Prostate gland (tissue), 2 donors: ENCODE measurements around the gene EXO5. TPM values are rescaled to one million over a fixed set of nuclear protein-coding genes. Genes with fewer than 3 reads are reported as not detected.

Source experiments
- DNase-seq: peaks from one replicate; pipeline ENCODE4 v3.0.0-alpha.2; 2019; ENCODE audit warnings: low spot score
- H3K27ac ChIP-seq, 2 donors: fragments of 200-600 bp; sonication (generic); 2 replicates each; pipeline ENCODE4 v1.5.1; 2017 to 2019
- H3K27me3 ChIP-seq: fragments of 200-600 bp; sonication (generic); replicated peaks from 2 replicates; pipeline ENCODE4 v1.5.1; 2019; ENCODE audit not compliant: insufficient read depth
- H3K36me3 ChIP-seq, 2 donors: fragments of 200-600 bp; sonication (generic); 1 replicate in 1 of 2; 2 replicates in 1 of 2; pipeline versions ENCODE4 v1.5.1 to v1.8.1; 2017 to 2019
- H3K4me1 ChIP-seq: fragments of 200-600 bp; sonication (generic); replicated peaks from 2 replicates; pipeline ENCODE4 v1.5.1; 2019
- H3K4me3 ChIP-seq, 2 donors: fragments of 200-600 bp; sonication (generic); 2 replicates each; pipeline ENCODE4 v1.5.1; 2017 to 2019
- H3K9me3 ChIP-seq: fragments of 200-600 bp; sonication (generic); 2 replicates; pipeline ENCODE4 v1.5.1; 2017
- POLR2A ChIP-seq: fragments of 450-650 bp; IDR thresholded peaks from one replicate; pipeline ENCODE4 v1.6.1; 2016; ENCODE audit warnings: antibody characterized with exemption, mild to moderate bottlenecking
- POLR2AphosphoS5 ChIP-seq: sonication (generic); formaldehyde crosslinking; IDR thresholded peaks from one replicate; pipeline ENCODE4 v1.6.1; 2017; ENCODE audit warnings: antibody characterized with exemption
- whole genome bisulfite sequencing: methylation state at CpG from one replicate; pipeline ENCODE4 v1.1.5; 2018; 5-methylcytosine and 5-hydroxymethylcytosine counted together
- intact Hi-C: fragments of 100-400 bp; cut with DNase I; formaldehyde crosslinking; loops from one replicate; pipeline ENCODE4 v1.14.2; 2022
- small RNA-seq, 2 donors: library from RNA; depleted of rRNA; stranded (forward); fragments of <200 nt; gene quantifications; one replicate each; pipeline ENCODE3, GENCODE V24; 2016
- total RNA-seq, 2 donors: library from RNA; depleted of rRNA; stranded (reverse); fragments of >200 nt; gene quantifications; one replicate each; pipeline ENCODE4 v1.1.0, GENCODE V29; 2016
- TF ChIP-seq, protein P1 (sequence below), 4 experiments: fragments of 200-600 bp in 2 of 4; fragments of 450-650 bp in 2 of 4; sonication (generic) in 2 of 4; IDR thresholded peaks; 1 replicate in 3 of 4; 2 replicates in 1 of 4; pipeline ENCODE4 v1.5.1; 2016 to 2019; ENCODE audit warnings: antibody characterized with exemption in 4 of 4, mild to moderate bottlenecking in 2 of 4, moderate library complexity in 2 of 4

EXO5 gene
- total RNA-seq, 2 donors from 2014 or later: 5.9 to 9.7 TPM

- TF ChIP-seq, protein P1, sequence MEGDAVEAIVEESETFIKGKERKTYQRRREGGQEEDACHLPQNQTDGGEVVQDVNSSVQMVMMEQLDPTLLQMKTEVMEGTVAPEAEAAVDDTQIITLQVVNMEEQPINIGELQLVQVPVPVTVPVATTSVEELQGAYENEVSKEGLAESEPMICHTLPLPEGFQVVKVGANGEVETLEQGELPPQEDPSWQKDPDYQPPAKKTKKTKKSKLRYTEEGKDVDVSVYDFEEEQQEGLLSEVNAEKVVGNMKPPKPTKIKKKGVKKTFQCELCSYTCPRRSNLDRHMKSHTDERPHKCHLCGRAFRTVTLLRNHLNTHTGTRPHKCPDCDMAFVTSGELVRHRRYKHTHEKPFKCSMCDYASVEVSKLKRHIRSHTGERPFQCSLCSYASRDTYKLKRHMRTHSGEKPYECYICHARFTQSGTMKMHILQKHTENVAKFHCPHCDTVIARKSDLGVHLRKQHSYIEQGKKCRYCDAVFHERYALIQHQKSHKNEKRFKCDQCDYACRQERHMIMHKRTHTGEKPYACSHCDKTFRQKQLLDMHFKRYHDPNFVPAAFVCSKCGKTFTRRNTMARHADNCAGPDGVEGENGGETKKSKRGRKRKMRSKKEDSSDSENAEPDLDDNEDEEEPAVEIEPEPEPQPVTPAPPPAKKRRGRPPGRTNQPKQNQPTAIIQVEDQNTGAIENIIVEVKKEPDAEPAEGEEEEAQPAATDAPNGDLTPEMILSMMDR (IDR thresholded peaks at IDR 0.05): no peak
- TF ChIP-seq POLR2AphosphoS5 (no peak), POLR2A (no peak)
- WGBS: 84% methylated on average over 2 of the region's 2 CpGs
Measured at GRCh38 chr1:40562185-40562584, 53.6 kb downstream of the EXO5 start.

GRCh38 chr1:40563266-40563665 is 54.7 kb downstream of the EXO5 start:
- 79% methylated on average over 4 of the region's 4 CpGs for WGBS
- intact Hi-C loops: no loop called here
- TF ChIP-seq POLR2AphosphoS5: no peak

More at GRCh38 chr1:40562185-40562584, 53.6 kb downstream of the EXO5 start:
- Histone ChIP-seq H3K27ac (no peak overlapping the region), H3K36me3 (no peaks in the 10 kb centered on the region), H3K27me3 (no peaks in the 10 kb centered on the region), H3K9me3 (no peaks in the 10 kb centered on the region), H3K4me1 (no peaks in the 10 kb centered on the region), H3K4me3 (no peak overlapping the region)
- intact Hi-C loops: no loop called here
- no peak for DNase-seq

DNA sequence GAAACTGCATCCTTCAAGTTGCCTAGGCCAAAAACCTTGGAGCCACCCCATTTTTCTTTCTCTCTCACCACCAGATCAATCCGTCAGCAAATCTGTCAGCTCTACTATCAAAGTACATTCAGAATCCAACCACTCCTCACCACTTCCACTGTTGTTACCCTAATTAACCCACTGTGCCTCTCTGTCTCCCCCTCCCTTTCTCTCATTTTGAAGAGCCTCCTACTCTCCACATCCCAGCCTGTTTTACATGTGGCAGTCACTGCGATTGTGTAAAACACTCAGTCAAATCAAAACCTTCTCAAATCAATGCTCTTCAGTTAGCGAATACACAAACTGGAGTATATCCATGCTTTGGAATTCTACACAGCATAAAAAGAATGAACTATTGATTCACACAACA is 55.9 kb downstream of the EXO5 start:
- no peak for TF ChIP-seq POLR2A
- no peak for TF ChIP-seq POLR2AphosphoS5
- TF ChIP-seq, protein P1 (IDR thresholded peaks at IDR 0.05): no peak
- H3K9me3 ChIP-seq: no peaks in the 10 kb centered on the region
- H3K36me3 ChIP-seq: no peaks in the 10 kb centered on the region
- intact Hi-C loops: no loop called here
- WGBS: 74% methylated on average over 3 of the region's 3 CpGs
- no peak overlapping the region for H3K27ac ChIP-seq
- no peaks in the 10 kb centered on the region for H3K27me3 ChIP-seq
- no peaks in the 10 kb centered on the region for H3K4me1 ChIP-seq
- DNase-seq: no peak
- no peak overlapping the region for H3K4me3 ChIP-seq

More at GRCh38 chr1:40563266-40563665, 54.7 kb downstream of the EXO5 start:
- DNase-seq: no peak
- H3K9me3 ChIP-seq: no peaks in the 10 kb centered on the region
- no peaks in the 10 kb centered on the region for H3K4me1 ChIP-seq
- H3K27ac ChIP-seq: no peak overlapping the region
- H3K4me3 ChIP-seq: no peak overlapping the region
- no peaks in the 10 kb centered on the region for H3K36me3 ChIP-seq
- H3K27me3 ChIP-seq: no peaks in the 10 kb centered on the region

DNA sequence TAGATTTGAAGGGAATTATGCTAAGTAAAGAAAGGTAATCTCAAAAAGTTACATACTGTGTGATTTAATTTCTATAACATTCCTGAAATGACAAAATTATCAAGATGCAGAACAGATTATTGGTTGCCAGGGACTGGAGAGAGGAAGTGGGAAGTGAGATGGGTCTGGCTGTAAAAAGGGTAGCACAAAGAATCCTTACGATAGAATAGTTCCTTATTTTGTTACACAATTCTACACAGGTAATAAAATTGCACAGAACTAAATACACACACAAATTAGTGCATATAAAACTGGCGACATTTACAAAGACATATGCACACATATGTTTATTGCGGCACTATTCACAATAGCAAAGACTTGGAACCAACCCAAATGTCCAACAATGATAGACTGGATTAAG is 56.3 kb downstream of the EXO5 start:
- no peak for TF ChIP-seq POLR2AphosphoS5
- no peak for TF ChIP-seq POLR2A
- Histone ChIP-seq H3K9me3 (no peaks in the 10 kb centered on the region), H3K4me1 (no peaks in the 10 kb centered on the region), H3K27ac (no peak overlapping the region), H3K27me3 (no peaks in the 10 kb centered on the region), H3K36me3 (no peaks in the 10 kb centered on the region), H3K4me3 (no peak overlapping the region)
- intact Hi-C loops: no loop called here
- DNase-seq: no peak
- WGBS: 60% methylated on average over 3 of the region's 3 CpGs

Small RNA genes within 50 kb of the gene (small RNA-seq; reads per million reads assigned to genes)
- 0 reads per million in 2 donors for gene AL356379.1

Other genes starting within 250 kb of the EXO5 start
- 10 to 100 TPM; 16.1 to 27.6 TPM for gene COL9A2, start 191.5 kb upstream of the EXO5 start, total RNA-seq
- 10 to 100 TPM; 22.0 to 39.6 TPM for gene SMAP2, start 135.0 kb upstream of the EXO5 start, total RNA-seq
- gene ZFP69B, start 58.3 kb upstream of the EXO5 start, total RNA-seq: 1 to 10 TPM in 1 of 2 donors, under 1 TPM in 1; 0.46 to 2.9 TPM
- 1 to 10 TPM; 3.1 to 3.2 TPM for gene ZFP69, start 31.5 kb upstream of the EXO5 start, total RNA-seq
- gene ZNF684, start 22.9 kb downstream of the EXO5 start, total RNA-seq: 1 to 10 TPM; 5.4 to 7.0 TPM
- 10 to 100 TPM in 1 of 2 donors, 1 to 10 TPM in 1; 3.0 to 10.5 TPM for gene RIMS3, start 156.9 kb downstream of the EXO5 start, total RNA-seq
- 10 to 100 TPM; 54.9 to 93.8 TPM for gene NFYC, start 182.9 kb downstream of the EXO5 start, total RNA-seq